MM.1S (cell line): Measurements from ENCODE around the gene C11orf91.

Experiments
- DNase-seq: peaks from one replicate; pipeline ENCODE4 v3.0.0-alpha.2; 2015
- H2AFZ ChIP-seq: fragments of 300-600 bp; sonication (generic); 2 replicates; pipeline ENCODE4 v1.6.0; 2016; ENCODE audit warnings: antibody characterized with exemption, low read length
- H3F3A ChIP-seq: fragments of 300-600 bp; sonication (generic); 2 replicates; pipeline ENCODE4 v1.6.1; 2016; ENCODE audit warnings: mild to moderate bottlenecking, antibody characterized with exemption, low read length, moderate library complexity, mixed read lengths; ENCODE audit not compliant: insufficient read depth
- H3K27ac ChIP-seq: fragments of 300-600 bp; sonication (generic); 2 replicates; pipeline ENCODE4 v1.5.1; 2016; ENCODE audit warnings: mild to moderate bottlenecking, low read length
- H3K27me3 ChIP-seq: fragments of 300-600 bp; sonication (generic); replicated peaks from 2 replicates; pipeline ENCODE4 v1.6.0; 2016; ENCODE audit warnings: low read length; ENCODE audit not compliant: insufficient read depth
- H3K36me3 ChIP-seq: fragments of 300-600 bp; sonication (generic); replicated peaks from 2 replicates; pipeline ENCODE4 v1.6.1; 2016; ENCODE audit warnings: mild to moderate bottlenecking, low read length, mixed read lengths; ENCODE audit not compliant: insufficient read depth
- H3K4me1 ChIP-seq: fragments of 300-600 bp; sonication (generic); 2 replicates; pipeline ENCODE4 v1.6.1; 2016; ENCODE audit warnings: low read length, mixed read lengths
- H3K4me2 ChIP-seq: fragments of 300-600 bp; sonication (generic); 2 replicates; pipeline ENCODE4 v1.6.0; 2016; ENCODE audit warnings: low read depth, low read length
- H3K4me3 ChIP-seq: fragments of 300-600 bp; sonication (generic); 2 replicates; pipeline ENCODE4 v1.5.1; 2016; ENCODE audit warnings: low read length, mixed read lengths
- H3K79me2 ChIP-seq: fragments of 300-600 bp; sonication (generic); 2 replicates; pipeline ENCODE4 v1.6.1; 2016; ENCODE audit warnings: mixed run types, low read length, mixed read lengths
- H3K9ac ChIP-seq: fragments of 300-600 bp; sonication (generic); 2 replicates; pipeline ENCODE4 v1.6.1; 2016; ENCODE audit warnings: low read length, mixed read lengths
- H3K9me2 ChIP-seq: fragments of 300-600 bp; sonication (generic); replicated peaks from 2 replicates; pipeline ENCODE4 v1.6.1; 2016; ENCODE audit warnings: mild to moderate bottlenecking, low read length, mixed read lengths; ENCODE audit not compliant: insufficient read depth
- H3K9me3 ChIP-seq: fragments of 300-600 bp; sonication (generic); replicated peaks from 2 replicates; pipeline ENCODE4 v1.6.1; 2016; ENCODE audit warnings: mild to moderate bottlenecking, low read length, mixed read lengths; ENCODE audit not compliant: insufficient read depth
- H4K20me1 ChIP-seq: fragments of 300-600 bp; sonication (generic); 2 replicates; pipeline ENCODE4 v1.6.1; 2016; ENCODE audit warnings: mild to moderate bottlenecking, low read length, moderate library complexity, mixed read lengths; ENCODE audit not compliant: insufficient read depth
- EZH2 ChIP-seq: fragments of 300-600 bp; sonication (generic); optimal IDR thresholded peaks from 2 replicates; pipeline ENCODE3; 2017; ENCODE audit warnings: low read depth, mild to moderate bottlenecking, antibody characterized with exemption, low read length, mixed read lengths
- EZH2phosphoT487 ChIP-seq: fragments of 300-600 bp; sonication (generic); IDR thresholded peaks from 2 replicates; pipeline ENCODE4 v1.6.1; 2018; ENCODE audit warnings: antibody characterized with exemption, low read length
- TF ChIP-seq, protein P1 (sequence below): fragments of 300-600 bp; sonication (generic); IDR thresholded peaks from 2 replicates; pipeline ENCODE4 v1.5.1; 2016; ENCODE audit warnings: antibody characterized with exemption, low read length, mixed read lengths

C11orf91 gene

DNA sequence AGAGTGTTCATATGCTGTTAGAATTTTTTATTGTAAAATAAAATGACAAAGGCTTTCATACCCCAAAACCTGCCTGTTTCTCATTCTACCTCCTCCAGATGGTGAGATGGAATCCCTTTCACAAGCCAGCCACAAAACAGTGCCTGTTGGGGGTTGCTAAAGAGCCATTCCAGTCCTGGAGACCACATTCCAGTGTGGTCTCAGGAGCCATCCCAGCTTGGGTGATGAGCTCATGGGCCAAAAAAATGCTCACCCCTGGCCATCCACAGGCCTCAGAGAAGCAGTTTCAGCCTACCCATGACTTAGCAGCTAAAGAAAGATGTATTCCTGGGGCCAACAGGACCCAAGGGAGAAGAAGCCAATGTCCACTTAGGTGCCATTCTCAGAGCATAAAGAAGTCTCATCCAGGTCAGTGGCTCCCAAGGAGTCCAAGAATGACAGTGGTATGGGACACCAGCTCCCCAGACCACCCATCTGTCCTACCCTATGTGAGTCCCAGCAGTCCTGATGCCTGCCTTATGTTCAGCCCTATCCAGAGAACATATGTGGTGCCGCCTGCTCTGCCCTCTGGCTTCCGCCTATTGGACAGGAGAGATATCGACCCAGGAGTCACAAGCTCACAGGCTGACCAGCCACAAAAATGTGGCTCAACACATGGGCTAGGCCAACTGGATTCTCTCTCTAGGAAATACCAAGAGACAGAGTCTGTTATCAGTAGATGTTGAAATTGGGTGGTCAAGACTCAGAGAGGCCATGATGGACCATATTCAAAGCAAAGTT is 26.4 kb downstream of the C11orf91 start:
- Histone ChIP-seq H2AFZ (no peak overlapping the region), H3K4me1 (no peaks in the 10 kb centered on the region), H3K79me2 (no peaks in the 10 kb centered on the region), H3K9ac (no peak overlapping the region), H3K36me3 (no peaks in the 10 kb centered on the region), H3F3A (no peaks in the 10 kb centered on the region), H3K4me3 (no peak overlapping the region), H3K27me3 (no peaks in the 10 kb centered on the region), H3K27ac (no peak overlapping the region), H3K9me3 (no peaks in the 10 kb centered on the region), H4K20me1 (no peaks in the 10 kb centered on the region), H3K9me2 (no peaks in the 10 kb centered on the region), H3K4me2 (no peak overlapping the region)
- TF ChIP-seq EZH2 (no peak), EZH2phosphoT487 (no peak)
- TF ChIP-seq, protein P1, sequence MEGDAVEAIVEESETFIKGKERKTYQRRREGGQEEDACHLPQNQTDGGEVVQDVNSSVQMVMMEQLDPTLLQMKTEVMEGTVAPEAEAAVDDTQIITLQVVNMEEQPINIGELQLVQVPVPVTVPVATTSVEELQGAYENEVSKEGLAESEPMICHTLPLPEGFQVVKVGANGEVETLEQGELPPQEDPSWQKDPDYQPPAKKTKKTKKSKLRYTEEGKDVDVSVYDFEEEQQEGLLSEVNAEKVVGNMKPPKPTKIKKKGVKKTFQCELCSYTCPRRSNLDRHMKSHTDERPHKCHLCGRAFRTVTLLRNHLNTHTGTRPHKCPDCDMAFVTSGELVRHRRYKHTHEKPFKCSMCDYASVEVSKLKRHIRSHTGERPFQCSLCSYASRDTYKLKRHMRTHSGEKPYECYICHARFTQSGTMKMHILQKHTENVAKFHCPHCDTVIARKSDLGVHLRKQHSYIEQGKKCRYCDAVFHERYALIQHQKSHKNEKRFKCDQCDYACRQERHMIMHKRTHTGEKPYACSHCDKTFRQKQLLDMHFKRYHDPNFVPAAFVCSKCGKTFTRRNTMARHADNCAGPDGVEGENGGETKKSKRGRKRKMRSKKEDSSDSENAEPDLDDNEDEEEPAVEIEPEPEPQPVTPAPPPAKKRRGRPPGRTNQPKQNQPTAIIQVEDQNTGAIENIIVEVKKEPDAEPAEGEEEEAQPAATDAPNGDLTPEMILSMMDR = no peak
- no peak for DNase-seq

GRCh38 chr11:33672273-33672672 is 28.4 kb downstream of the C11orf91 start:
- H3K4me1 ChIP-seq = no peaks in the 10 kb centered on the region
- no peaks in the 10 kb centered on the region for H3K9me2 ChIP-seq
- no peak overlapping the region for H3K4me3 ChIP-seq
- H3K9me3 ChIP-seq = no peaks in the 10 kb centered on the region
- no peaks in the 10 kb centered on the region for H3K36me3 ChIP-seq
- H4K20me1 ChIP-seq = no peaks in the 10 kb centered on the region
- H3F3A ChIP-seq = no peaks in the 10 kb centered on the region
- TF ChIP-seq EZH2 (no peak), EZH2phosphoT487 (no peak)
- TF ChIP-seq, protein P1 = no peak
- no peak for DNase-seq
- no peak overlapping the region for H2AFZ ChIP-seq
- no peaks in the 10 kb centered on the region for H3K27me3 ChIP-seq
- no peak overlapping the region for H3K27ac ChIP-seq
- no peak overlapping the region for H3K4me2 ChIP-seq
- no peak overlapping the region for H3K9ac ChIP-seq
- no peaks in the 10 kb centered on the region for H3K79me2 ChIP-seq

GRCh38 chr11:33670250-33671011 is 30.2 kb downstream of the C11orf91 start:
- no peak for TF ChIP-seq EZH2
- TF ChIP-seq, protein P1 = no peak
- TF ChIP-seq EZH2phosphoT487 = no peak
- no peak overlapping the region for H2AFZ ChIP-seq
- no peak for DNase-seq

More at GRCh38 chr11:33670250-33671011, 30.2 kb downstream of the C11orf91 start:
- Histone ChIP-seq H3K4me3 (no peak overlapping the region), H3K4me1 (no peaks in the 10 kb centered on the region), H3K36me3 (no peaks in the 10 kb centered on the region), H3K4me2 (no peak overlapping the region), H3K27ac (no peak overlapping the region), H3K27me3 (no peaks in the 10 kb centered on the region), H3F3A (no peaks in the 10 kb centered on the region), H3K9ac (no peak overlapping the region), H3K79me2 (no peaks in the 10 kb centered on the region), H3K9me3 (no peaks in the 10 kb centered on the region), H3K9me2 (no peaks in the 10 kb centered on the region), H4K20me1 (no peaks in the 10 kb centered on the region)
